B cell (primary cell): Measurements from ENCODE around the gene ABCC1. TPM values are rescaled to one million over a fixed set of nuclear protein-coding genes. Genes with fewer than 3 reads are reported as not detected.

ENCODE experiments used
- ATAC-seq: fragments of 200-7000 bp; cut with Tn5 transposase; one replicate; pipeline ENCODE4 v1.10.0; 2021; ENCODE audit warnings: low read depth, mild to moderate bottlenecking, moderate number of reproducible peaks, moderate library complexity
- CTCF ChIA-PET: fragments of 350-600 bp; sonication (Branson Sonifier 250); formaldehyde crosslinking; loops from one replicate; lab custom pipeline; 2021; ENCODE audit warnings: antibody characterized with exemption, inconsistent platforms; lab: Charles Lee
- POLR2A ChIA-PET: fragments of 350-600 bp; sonication (Branson Sonifier 250); formaldehyde crosslinking; loops from one replicate; lab custom pipeline; 2021; ENCODE audit warnings: antibody characterized with exemption; lab: Charles Lee
- DNase-seq: peaks from one replicate; pipeline ENCODE4 v3.0.0; 2013
- H2AFZ ChIP-seq: 2 replicates; pipeline ENCODE4 v1.6.1; 2012; ENCODE audit warnings: mild to moderate bottlenecking, low read depth, low read length; ENCODE audit not compliant: insufficient read depth, poor library complexity, severe bottlenecking
- H3K27ac ChIP-seq, 2 donors: 1 replicate in 1 of 2; 2 replicates in 1 of 2; pipeline ENCODE4 v1.5.1; 2012 to 2013; ENCODE audit warnings: low read length in 2 of 2, mild to moderate bottlenecking in 2 of 2, moderate library complexity in 1 of 2
- H3K27me3 ChIP-seq, 4 experiments: fragments of 200-600 bp in 1 of 4; sonication (generic) in 1 of 4; replicated peaks in 1 of 4; 1 replicate in 2 of 4; 2 replicates in 2 of 4; pipeline versions ENCODE4 v1.6.1 to v1.7.0; 2013 to 2016; ENCODE audit warnings: low read length in 3 of 4, mild to moderate bottlenecking in 2 of 4, mixed read lengths in 1 of 4, moderate library complexity in 1 of 4; ENCODE audit not compliant: insufficient read depth in 4 of 4, control insufficient read depth in 3 of 4; ENCODE audit errors: control extremely low read depth in 1 of 4
- H3K36me3 ChIP-seq, 2 experiments: replicated peaks in 1 of 2; 1 replicate in 1 of 2; 2 replicates in 1 of 2; pipeline versions ENCODE4 v1.6.1 to v1.7.1; 2013; ENCODE audit warnings: low read length in 1 of 2; ENCODE audit not compliant: insufficient read depth in 2 of 2, control insufficient read depth in 1 of 2; ENCODE audit errors: control extremely low read depth in 1 of 2, extremely low read depth in 1 of 2
- H3K4me1 ChIP-seq, 2 donors: fragments of 200-600 bp in 1 of 2; sonication (generic) in 1 of 2; 1 replicate in 1 of 2; 2 replicates in 1 of 2; pipeline versions ENCODE4 v1.5.1 to v1.6.1; 2013 to 2017; ENCODE audit warnings: low read length in 2 of 2; ENCODE audit not compliant: control insufficient read depth in 2 of 2, insufficient read depth in 2 of 2
- H3K4me2 ChIP-seq: replicated peaks from 2 replicates; pipeline ENCODE3; 2012; ENCODE audit warnings: mild to moderate bottlenecking, low read depth, low read length; ENCODE audit not compliant: poor library complexity, severe bottlenecking
- H3K4me3 ChIP-seq, 5 experiments: fragments of 200-600 bp in 1 of 5; sonication (generic) in 1 of 5; 1 replicate in 3 of 5; 2 replicates in 2 of 5; pipeline versions ENCODE4 v1.5.1 to v1.7.0; 2011 to 2016; ENCODE audit warnings: low read length in 4 of 5, mild to moderate bottlenecking in 4 of 5, low read depth in 2 of 5, control low read depth in 1 of 5, moderate library complexity in 1 of 5; ENCODE audit not compliant: insufficient read depth in 1 of 5; ENCODE audit errors: control extremely low read depth in 1 of 5, extremely low read depth in 1 of 5
- H3K79me2 ChIP-seq: fragments of 200-600 bp; sonication (generic); one replicate; pipeline ENCODE4 v1.6.0; 2016; ENCODE audit warnings: low read length; ENCODE audit not compliant: control insufficient read depth, insufficient read depth
- H3K9ac ChIP-seq: fragments of 200-600 bp; sonication (generic); 2 replicates; pipeline ENCODE4 v1.6.1; 2017; ENCODE audit warnings: mild to moderate bottlenecking, low read length, moderate library complexity
- H3K9me3 ChIP-seq, 3 donors: one replicate each; pipeline versions ENCODE4 v1.6.1 to v1.7.1; 2013; ENCODE audit warnings: low read length in 2 of 3; ENCODE audit not compliant: control insufficient read depth in 2 of 3, insufficient read depth in 1 of 3; ENCODE audit errors: control extremely low read depth in 1 of 3
- H4K20me1 ChIP-seq: 2 replicates; pipeline ENCODE4 v1.6.0; 2012; ENCODE audit warnings: mild to moderate bottlenecking, low read length; ENCODE audit not compliant: insufficient read depth, control insufficient read depth, poor library complexity, severe bottlenecking
- H3K27ac Mint-ChIP-seq: one replicate; pipeline ENCODE4 v1.8.0; 2021; ENCODE audit warnings: mixed read lengths
- H3K27me3 Mint-ChIP-seq: one replicate; pipeline ENCODE4 v1.8.0; 2021; ENCODE audit warnings: mixed read lengths
- H3K4me1 Mint-ChIP-seq: one replicate; pipeline ENCODE4 v1.8.0; 2021; ENCODE audit warnings: mixed read lengths
- H3K4me3 Mint-ChIP-seq: one replicate; pipeline ENCODE4 v1.8.0; 2021; ENCODE audit warnings: mixed read lengths
- H3K9me3 Mint-ChIP-seq: one replicate; pipeline ENCODE4 v1.8.0; 2022; ENCODE audit warnings: mixed read lengths; ENCODE audit not compliant: insufficient read depth
- EZH2 ChIP-seq: IDR thresholded peaks from 2 replicates; pipeline ENCODE4 v1.6.1; 2012; ENCODE audit warnings: borderline replicate concordance, low read depth, mild to moderate bottlenecking, moderate library complexity, low read length; ENCODE audit not compliant: insufficient read depth, poor library complexity, severe bottlenecking
- WGBS: methylation state at CpG from one replicate; pipeline ENCODE4 v1.1.5; 2013; ENCODE audit warnings: missing lambda C conversion rate; ENCODE audit not compliant: insufficient coverage; 5-methylcytosine and 5-hydroxymethylcytosine counted together
- intact Hi-C: fragments of 100-400 bp; cut with micrococcal nuclease; formaldehyde crosslinking; loops from one replicate; pipeline ENCODE4 v1.10.0; 2022
- polyA plus RNA-seq: library from polyadenylated mRNA; depleted of rRNA; stranded (reverse); fragments of >200 nt; gene quantifications from 2 replicates; pipeline ENCODE4 v1.2.3, GENCODE V29; 2012
- total RNA-seq, 2 donors: library from RNA; stranded (reverse); fragments of 120-200 nt in 1 of 2; gene quantifications; 1 replicate in 1 of 2; 2 replicates in 1 of 2; pipeline versions ENCODE4 v1.2.3 to v1.2.4, GENCODE V29; 2013 to 2022
- TF ChIP-seq, protein P1 (sequence below): fragments of 200-600 bp; IDR thresholded peaks from one replicate; pipeline ENCODE4 v1.8.0; 2022; ENCODE audit warnings: antibody characterized with exemption, mild to moderate bottlenecking

Gene ABCC1
- total and polyA plus RNA-seq, 2 donors (not counting 1 experiment from before 2014, with no cell fraction given), result 21.8 to 73.0 TPM

DNA sequence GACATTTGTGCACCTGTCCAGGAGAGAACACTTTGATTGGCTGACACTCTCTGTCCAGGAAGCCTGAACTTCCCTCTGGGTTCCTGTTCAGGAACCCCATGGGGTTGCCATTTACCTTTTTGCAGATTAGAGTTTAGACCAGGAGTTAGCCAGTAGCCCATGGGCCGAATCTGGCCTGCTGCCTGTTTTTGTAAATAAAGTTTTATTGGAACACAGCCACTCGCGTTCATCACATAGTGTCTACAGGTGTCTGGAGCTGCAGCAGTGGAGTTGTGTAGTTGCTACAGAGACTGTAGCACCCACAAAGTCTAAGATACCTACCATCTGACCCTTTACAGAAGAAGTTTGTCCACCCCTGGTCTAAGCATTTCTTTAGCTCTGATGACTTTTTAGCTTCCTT lies 70.9 kb downstream of the ABCC1 start:
- ChIA-PET POLR2A (no interaction called here), CTCF (no interaction called here)
- Histone ChIP-seq H3K4me2 (no peak overlapping the region), H4K20me1 (peaks cover 8% of the 10 kb centered on the region), H3K9me3 (no peaks in the 10 kb centered on the region), H3K36me3 (peaks cover 0 to 55% of the 10 kb centered on the region in 2 experiments), H3K79me2 (peaks cover 34% of the 10 kb centered on the region), H3K27ac (no peak overlapping the region), H3K9ac (no peak overlapping the region), H3K4me3 (no peak overlapping the region), H2AFZ (no peak overlapping the region), H3K27me3 (no peaks in the 10 kb centered on the region), H3K4me1 (peaks cover 16 to 25% of the 10 kb centered on the region in 2 donors)
- Mint-ChIP-seq H3K27ac (peak overlapping the region; percentile 12), H3K9me3 (no peaks in the 10 kb centered on the region), H3K27me3 (no peaks in the 10 kb centered on the region), H3K4me1 (peaks cover 48% of the 10 kb centered on the region), H3K4me3 (no peak overlapping the region)
- ATAC-seq, result no peak
- TF ChIP-seq, protein P1, sequence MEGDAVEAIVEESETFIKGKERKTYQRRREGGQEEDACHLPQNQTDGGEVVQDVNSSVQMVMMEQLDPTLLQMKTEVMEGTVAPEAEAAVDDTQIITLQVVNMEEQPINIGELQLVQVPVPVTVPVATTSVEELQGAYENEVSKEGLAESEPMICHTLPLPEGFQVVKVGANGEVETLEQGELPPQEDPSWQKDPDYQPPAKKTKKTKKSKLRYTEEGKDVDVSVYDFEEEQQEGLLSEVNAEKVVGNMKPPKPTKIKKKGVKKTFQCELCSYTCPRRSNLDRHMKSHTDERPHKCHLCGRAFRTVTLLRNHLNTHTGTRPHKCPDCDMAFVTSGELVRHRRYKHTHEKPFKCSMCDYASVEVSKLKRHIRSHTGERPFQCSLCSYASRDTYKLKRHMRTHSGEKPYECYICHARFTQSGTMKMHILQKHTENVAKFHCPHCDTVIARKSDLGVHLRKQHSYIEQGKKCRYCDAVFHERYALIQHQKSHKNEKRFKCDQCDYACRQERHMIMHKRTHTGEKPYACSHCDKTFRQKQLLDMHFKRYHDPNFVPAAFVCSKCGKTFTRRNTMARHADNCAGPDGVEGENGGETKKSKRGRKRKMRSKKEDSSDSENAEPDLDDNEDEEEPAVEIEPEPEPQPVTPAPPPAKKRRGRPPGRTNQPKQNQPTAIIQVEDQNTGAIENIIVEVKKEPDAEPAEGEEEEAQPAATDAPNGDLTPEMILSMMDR, result no peak
- TF ChIP-seq EZH2, result no peak
- WGBS, result no CpG with 5 or more reads among the region's 3 CpGs
- intact Hi-C loops, result no loop called here
- no peak for DNase-seq

DNA sequence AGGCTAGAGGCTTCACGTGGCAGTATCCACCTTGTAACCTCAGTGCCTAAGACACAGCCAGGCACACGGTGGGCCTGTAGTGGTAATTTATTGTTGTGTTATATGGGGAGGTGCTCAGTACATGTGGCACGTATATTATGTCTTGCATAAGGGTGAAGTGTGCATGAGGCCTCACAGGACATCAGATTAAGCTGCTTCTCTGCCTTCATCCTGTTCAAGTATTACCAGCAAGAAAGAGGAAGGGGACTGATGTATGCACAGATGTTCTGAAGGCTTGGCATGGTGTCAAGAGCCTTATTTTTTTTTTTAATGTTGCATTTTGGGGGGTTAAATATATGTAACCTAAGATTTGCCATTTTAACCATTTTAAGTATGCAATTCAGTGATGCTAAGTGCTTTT lies 71.6 kb downstream of the ABCC1 start:
- Histone ChIP-seq H2AFZ (no peak overlapping the region), H3K4me2 (no peak overlapping the region), H3K27ac (no peak overlapping the region), H3K9me3 (no peaks in the 10 kb centered on the region), H3K9ac (no peak overlapping the region), H3K79me2 (peaks cover 34% of the 10 kb centered on the region), H3K27me3 (no peaks in the 10 kb centered on the region), H4K20me1 (peaks cover 12% of the 10 kb centered on the region), H3K4me1 (peaks cover 17 to 30% of the 10 kb centered on the region in 2 donors), H3K4me3 (no peak overlapping the region), H3K36me3 (peaks cover 0 to 51% of the 10 kb centered on the region in 2 experiments)
- ATAC-seq, result no peak
- no peaks in the 10 kb centered on the region for H3K27me3 Mint-ChIP-seq
- no peaks in the 10 kb centered on the region for H3K9me3 Mint-ChIP-seq
- WGBS, result 9% methylated on average over 3 of the region's 3 CpGs
- H3K4me1 Mint-ChIP-seq, result peaks cover 54% of the 10 kb centered on the region
- TF ChIP-seq, protein P1, result no peak
- TF ChIP-seq EZH2, result no peak
- no peak for DNase-seq
- intact Hi-C loops, result no loop called here
- ChIA-PET CTCF (no interaction called here), POLR2A (no interaction called here)
- H3K27ac Mint-ChIP-seq, result peak overlapping the region; percentile 12
- no peak overlapping the region for H3K4me3 Mint-ChIP-seq
